Loucy (cell line): Measurements from ENCODE around the gene PSME2.

Source experiments
- EZH2phosphoT487 ChIP-seq: fragments of 200-600 bp; IDR thresholded peaks from 2 replicates; pipeline ENCODE4 v1.6.1; 2018; ENCODE audit warnings: antibody characterized with exemption, mild to moderate bottlenecking, moderate library complexity, borderline replicate concordance
- TF ChIP-seq, protein P1 (sequence below): fragments of 200-600 bp; sonication (generic); conservative IDR thresholded peaks from 2 replicates; pipeline ENCODE4 v1.5.1; 2014; ENCODE audit warnings: mild to moderate bottlenecking, antibody characterized with exemption, low read length

DNA sequence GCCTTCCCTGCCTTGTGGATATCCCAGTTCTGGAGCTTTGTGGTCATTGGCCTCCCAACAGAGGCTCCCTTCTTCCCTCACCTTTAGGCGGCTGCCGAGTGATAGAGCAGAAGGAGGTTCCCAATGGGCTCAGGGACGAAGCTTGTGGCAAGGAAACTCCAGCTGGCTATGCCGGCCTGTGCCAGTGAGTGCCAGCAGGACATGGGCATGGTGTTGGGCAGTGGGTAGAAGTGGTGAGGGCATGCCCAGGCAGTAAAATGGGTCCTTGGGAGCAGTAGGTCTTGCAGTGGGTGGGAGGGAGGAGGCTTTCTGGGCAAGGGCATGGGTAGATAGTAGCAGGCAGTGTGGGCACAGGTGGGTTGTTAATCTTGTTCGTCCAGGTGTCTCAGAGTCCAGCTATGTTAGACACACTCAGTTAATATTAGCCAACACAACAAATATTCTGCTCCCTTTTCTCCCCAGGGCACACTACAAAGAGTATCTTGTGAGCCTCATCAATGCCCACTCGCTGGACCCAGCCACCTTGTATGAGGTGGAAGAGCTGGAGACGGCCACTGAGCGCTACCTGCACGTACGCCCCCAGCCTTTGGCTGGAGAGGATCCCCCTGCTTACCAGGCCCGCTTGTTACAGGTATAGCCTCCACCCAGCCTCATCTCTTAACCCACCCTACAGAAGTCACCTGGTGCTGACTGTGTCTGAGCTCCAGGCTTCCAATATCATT lies 13.5 kb upstream of the PSME2 start:
- TF ChIP-seq, protein P1, sequence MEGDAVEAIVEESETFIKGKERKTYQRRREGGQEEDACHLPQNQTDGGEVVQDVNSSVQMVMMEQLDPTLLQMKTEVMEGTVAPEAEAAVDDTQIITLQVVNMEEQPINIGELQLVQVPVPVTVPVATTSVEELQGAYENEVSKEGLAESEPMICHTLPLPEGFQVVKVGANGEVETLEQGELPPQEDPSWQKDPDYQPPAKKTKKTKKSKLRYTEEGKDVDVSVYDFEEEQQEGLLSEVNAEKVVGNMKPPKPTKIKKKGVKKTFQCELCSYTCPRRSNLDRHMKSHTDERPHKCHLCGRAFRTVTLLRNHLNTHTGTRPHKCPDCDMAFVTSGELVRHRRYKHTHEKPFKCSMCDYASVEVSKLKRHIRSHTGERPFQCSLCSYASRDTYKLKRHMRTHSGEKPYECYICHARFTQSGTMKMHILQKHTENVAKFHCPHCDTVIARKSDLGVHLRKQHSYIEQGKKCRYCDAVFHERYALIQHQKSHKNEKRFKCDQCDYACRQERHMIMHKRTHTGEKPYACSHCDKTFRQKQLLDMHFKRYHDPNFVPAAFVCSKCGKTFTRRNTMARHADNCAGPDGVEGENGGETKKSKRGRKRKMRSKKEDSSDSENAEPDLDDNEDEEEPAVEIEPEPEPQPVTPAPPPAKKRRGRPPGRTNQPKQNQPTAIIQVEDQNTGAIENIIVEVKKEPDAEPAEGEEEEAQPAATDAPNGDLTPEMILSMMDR, result no peak
- no peak for TF ChIP-seq EZH2phosphoT487
